Coronary artery (tissue), 2 donors: ENCODE measurements around the gene MMP11.

Experiments
- DNase-seq: peaks from one replicate; pipeline ENCODE4 v3.0.0-alpha.2; 2017; ENCODE audit warnings: low spot score
- H3K27ac ChIP-seq, 2 donors: fragments of 200-600 bp; sonication (generic); one replicate each; pipeline ENCODE4 v1.5.1; 2016 to 2019
- H3K4me3 ChIP-seq: fragments of 200-600 bp; sonication (generic); 2 replicates; pipeline ENCODE4 v1.5.1; 2016; ENCODE audit warnings: mild to moderate bottlenecking, moderate library complexity
- TF ChIP-seq, protein P1 (sequence below): fragments of 200-600 bp; sonication (generic); IDR thresholded peaks from one replicate; pipeline ENCODE4 v1.5.1; 2019; ENCODE audit warnings: antibody characterized with exemption

Gene MMP11

DNA sequence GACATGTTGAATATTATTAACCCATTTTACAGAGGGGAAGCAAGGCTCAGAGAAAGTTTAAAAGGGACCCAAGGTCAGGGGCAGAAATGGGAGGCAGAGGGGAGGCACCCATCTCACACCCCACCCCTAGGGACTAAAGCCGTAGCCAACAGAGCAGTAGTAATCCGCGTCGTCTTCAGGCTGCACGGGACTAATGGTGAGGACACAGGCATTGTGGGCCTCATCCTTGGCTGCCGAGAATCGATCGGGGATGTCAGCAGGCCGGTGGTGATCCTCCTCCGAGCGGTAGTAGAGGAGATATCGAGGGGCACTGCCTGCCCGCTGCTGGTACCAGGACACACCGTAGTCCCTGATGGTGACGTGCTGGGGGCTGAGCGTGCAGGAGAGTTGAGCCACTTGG is 19.9 kb upstream of the MMP11 start:
- Histone ChIP-seq H3K4me3 (no peak overlapping the region), H3K27ac (no peak overlapping the region)
- DNase-seq: no peak
- TF ChIP-seq, protein P1, sequence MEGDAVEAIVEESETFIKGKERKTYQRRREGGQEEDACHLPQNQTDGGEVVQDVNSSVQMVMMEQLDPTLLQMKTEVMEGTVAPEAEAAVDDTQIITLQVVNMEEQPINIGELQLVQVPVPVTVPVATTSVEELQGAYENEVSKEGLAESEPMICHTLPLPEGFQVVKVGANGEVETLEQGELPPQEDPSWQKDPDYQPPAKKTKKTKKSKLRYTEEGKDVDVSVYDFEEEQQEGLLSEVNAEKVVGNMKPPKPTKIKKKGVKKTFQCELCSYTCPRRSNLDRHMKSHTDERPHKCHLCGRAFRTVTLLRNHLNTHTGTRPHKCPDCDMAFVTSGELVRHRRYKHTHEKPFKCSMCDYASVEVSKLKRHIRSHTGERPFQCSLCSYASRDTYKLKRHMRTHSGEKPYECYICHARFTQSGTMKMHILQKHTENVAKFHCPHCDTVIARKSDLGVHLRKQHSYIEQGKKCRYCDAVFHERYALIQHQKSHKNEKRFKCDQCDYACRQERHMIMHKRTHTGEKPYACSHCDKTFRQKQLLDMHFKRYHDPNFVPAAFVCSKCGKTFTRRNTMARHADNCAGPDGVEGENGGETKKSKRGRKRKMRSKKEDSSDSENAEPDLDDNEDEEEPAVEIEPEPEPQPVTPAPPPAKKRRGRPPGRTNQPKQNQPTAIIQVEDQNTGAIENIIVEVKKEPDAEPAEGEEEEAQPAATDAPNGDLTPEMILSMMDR: no peak

DNA sequence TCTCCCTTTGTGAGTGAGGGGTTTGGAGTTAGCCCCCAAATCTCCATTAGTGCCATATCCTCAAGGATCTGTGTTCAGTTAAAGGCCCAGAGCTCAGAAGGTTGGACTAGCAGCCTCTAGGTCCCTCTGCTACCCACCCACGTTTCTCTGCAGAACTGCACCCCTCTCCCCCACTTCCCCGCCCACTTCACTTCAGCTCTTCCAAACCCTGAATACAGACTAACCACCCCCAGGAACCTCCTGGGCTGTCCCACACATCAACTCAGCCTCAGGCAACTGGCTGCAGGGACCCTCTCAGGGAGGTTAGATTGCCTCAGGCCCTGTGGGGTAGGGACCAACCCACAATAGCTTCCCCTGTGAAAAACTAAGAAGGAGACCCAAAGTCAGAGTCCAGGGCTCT is 19.3 kb upstream of the MMP11 start:
- no peak for DNase-seq
- H3K4me3 ChIP-seq: no peak overlapping the region
- TF ChIP-seq, protein P1: no peak
- no peak overlapping the region for H3K27ac ChIP-seq

DNA sequence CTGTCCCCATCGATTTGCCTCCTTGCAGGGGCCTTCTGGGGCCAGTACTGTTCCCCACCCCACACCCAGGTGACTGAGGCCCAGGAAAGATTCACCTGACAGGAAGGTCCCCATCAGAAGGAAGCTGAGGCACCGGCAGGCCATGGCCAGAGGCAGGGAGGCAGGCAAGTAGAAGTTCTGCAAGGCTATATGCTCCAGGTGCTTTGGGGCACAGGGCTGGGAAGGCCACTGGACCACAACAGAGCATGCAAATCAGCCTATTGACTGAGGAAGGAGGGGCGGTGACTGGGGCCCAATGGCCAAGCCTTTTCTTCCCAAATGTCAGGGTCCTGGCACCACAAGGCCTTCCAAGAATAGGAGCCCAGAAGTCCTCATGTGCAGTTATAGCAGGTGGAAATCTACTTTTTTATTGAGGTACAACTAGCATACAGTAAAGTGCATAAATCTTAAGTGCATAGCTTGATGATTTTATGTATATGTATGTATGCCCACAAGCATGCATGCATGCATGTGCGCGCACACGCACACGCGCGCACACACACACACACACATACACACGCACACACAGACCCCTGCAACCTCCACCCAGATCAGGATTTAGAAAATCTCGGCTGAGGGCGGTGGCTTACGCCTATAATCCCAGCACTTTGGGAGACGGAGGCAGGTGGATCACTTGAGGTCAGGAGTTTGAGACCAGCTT is 18.3 kb upstream of the MMP11 start, which contains the start of gene VPREB3:
Gene VPREB3 (minus strand): TSS at position 206 of the 700 bp plus-strand sequence. CDS start 62 bp downstream, at position 144.
- no peak within 1 kb of the TSS for H3K4me3 ChIP-seq
- DNase-seq: no peak
- TF ChIP-seq, protein P1: no peak
- no peak within 1 kb of the TSS for H3K27ac ChIP-seq

DNA sequence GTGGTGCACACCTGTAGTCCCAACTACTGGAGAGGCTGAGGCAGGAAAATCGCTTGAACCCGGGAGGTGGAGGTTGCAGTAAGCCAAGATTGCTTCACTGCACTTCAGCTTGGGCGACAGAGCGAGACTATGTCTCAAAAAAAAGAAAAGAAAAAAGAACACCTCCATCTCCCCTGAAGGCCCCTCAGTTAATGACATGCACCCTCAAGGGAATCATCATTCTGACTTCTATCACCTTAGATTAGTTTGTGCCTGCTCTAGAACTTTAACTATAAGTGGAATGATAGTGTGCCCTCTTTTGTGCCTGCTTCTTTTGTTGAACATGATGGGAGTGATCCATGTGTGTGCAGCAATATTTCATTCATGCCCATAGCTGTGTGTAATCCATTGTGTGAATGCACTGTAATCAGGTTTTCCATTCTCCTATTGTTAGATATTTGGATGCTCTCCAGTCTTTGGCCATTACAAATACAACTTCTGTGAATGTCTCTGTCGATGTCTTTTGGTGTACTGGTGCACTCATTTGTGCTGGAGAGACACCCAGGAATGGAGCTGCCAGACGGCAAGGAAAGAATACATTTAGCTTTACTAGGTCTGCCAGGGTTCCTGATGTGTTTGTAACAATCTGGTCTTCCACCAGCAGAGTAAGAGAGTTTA is 17.5 kb upstream of the MMP11 start:
- TF ChIP-seq, protein P1: no peak
- no peak for DNase-seq
- H3K27ac ChIP-seq: no peak overlapping the region
- no peak overlapping the region for H3K4me3 ChIP-seq

DNA sequence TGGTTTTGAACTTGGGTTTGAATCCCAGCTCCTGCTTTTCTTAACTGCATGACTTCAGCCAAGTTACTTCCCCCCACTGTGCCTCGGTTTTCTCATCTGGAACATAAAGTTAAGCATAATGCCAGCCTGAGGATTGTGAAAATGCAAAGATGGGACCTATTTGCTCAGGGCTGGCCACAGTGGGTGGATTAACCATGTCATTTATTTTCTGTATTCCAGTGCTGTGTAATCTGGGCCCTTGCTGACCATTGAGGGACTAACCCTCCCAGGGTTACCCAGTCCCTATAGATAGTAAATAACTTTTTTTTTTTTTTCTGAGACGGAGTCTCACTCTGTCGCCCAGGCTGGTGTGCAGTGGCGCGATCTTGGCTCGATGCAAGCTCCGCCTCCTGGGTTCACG is 16.9 kb upstream of the MMP11 start:
- Histone ChIP-seq H3K4me3 (no peak overlapping the region), H3K27ac (no peak overlapping the region)
- TF ChIP-seq, protein P1: no peak
- no peak for DNase-seq

DNA sequence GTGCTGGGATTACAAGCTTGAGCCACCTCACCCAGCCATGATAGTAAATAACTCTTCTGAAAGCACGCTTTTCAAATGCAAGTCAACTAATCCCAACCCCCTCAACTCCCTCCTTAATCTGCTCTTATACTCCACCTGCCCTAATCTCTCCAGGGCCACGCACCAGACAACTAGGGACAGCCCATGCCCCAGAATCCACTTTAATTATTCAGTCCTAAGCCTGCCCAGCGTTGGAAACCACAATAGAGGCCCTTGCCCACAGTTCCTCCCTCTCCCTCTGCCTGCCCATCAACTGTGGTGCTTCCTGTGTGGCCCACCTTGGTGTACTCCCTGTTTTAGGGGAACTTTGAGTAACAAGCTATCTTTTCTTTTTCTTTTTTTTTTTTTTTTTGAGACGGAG is 15.8 kb upstream of the MMP11 start:
- Histone ChIP-seq H3K4me3 (no peak overlapping the region), H3K27ac (no peak overlapping the region)
- TF ChIP-seq, protein P1: no peak
- DNase-seq: no peak

DNA sequence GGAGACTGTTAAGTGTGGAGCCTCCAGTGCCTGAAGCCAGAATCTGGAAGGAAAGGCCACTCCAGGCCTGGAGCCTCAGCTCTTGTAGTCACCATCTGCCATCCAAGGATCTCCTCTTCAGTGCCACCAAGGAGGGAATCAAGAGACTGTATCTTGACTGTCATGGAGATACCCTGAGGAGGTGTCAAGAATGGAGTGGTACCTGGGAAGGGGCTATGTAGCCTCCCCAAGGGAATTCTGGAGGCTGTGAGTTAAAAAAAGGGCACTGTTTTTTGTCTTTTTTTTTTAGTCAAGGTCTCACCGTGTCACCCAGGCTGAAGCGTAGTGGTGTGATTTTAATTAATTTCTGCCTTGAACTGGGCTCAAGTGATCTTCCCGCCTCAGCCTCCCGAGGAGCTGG is 13.1 kb upstream of the MMP11 start:
- DNase-seq: no peak
- no peak overlapping the region for H3K4me3 ChIP-seq
- TF ChIP-seq, protein P1: no peak
- H3K27ac ChIP-seq: no peak overlapping the region
